Stomach (tissue), 19 donors: ENCODE data around the gene ZNF284. TPM values are rescaled to one million over a fixed set of nuclear protein-coding genes. Genes with fewer than 3 reads are reported as not detected.

Source experiments
- DNase-seq, 2 donors: peaks; one replicate each; pipeline versions ENCODE4 v3.0.0 to v3.0.0-alpha.2; 2013 to 2019
- H3K27ac ChIP-seq, 5 donors: fragments of 200-600 bp in 4 of 5; sonication (generic) in 4 of 5; one replicate each; pipeline ENCODE4 v1.5.1; 2013 to 2019; ENCODE audit warnings: mild to moderate bottlenecking in 1 of 5, moderate library complexity in 1 of 5
- H3K27me3 ChIP-seq, 3 donors: fragments of 200-600 bp; sonication (generic); one replicate each; pipeline ENCODE4 v1.5.1; 2017 to 2019; ENCODE audit warnings: mixed run types in 1 of 3
- H3K36me3 ChIP-seq, 4 donors: fragments of 200-600 bp; sonication (generic); 1 replicate in 3 of 4; 2 replicates in 1 of 4; pipeline ENCODE4 v1.5.1; 2016 to 2019
- H3K4me1 ChIP-seq, 4 donors: fragments of 200-600 bp; sonication (generic); one replicate each; pipeline ENCODE4 v1.5.1; 2016 to 2019
- H3K4me3 ChIP-seq, 4 donors: fragments of 200-600 bp; sonication (generic) in 3 of 4; one replicate each; pipeline ENCODE4 v1.5.1; 2016 to 2019; ENCODE audit warnings: mild to moderate bottlenecking in 1 of 4
- H3K9me3 ChIP-seq, 4 donors: fragments of 200-600 bp; sonication (generic); one replicate each; pipeline ENCODE4 v1.5.1; 2016 to 2019
- EP300 ChIP-seq: sonication (generic); formaldehyde crosslinking; IDR thresholded peaks from one replicate; pipeline ENCODE4 v1.6.1; 2017; ENCODE audit warnings: antibody characterized with exemption
- POLR2A ChIP-seq, 4 donors: fragments of 450-650 bp; IDR thresholded peaks; one replicate each; pipeline ENCODE4 v1.6.1; 2016; ENCODE audit warnings: antibody characterized with exemption in 4 of 4, control low read depth in 2 of 4, mild to moderate bottlenecking in 1 of 4, moderate library complexity in 1 of 4
- POLR2AphosphoS5 ChIP-seq, 3 donors: sonication (generic); formaldehyde crosslinking; IDR thresholded peaks; one replicate each; pipeline ENCODE4 v1.6.1; 2016; ENCODE audit warnings: antibody characterized with exemption in 3 of 3
- WGBS, 5 donors: extraction: QIAGEN DNeasy Blood & Tissue Kit in 3 of 5; methylation state at CpG; one replicate each; pipeline versions ENCODE4 v1.1.5 to v1.1.7; 2013 to 2018; 5-methylcytosine and 5-hydroxymethylcytosine counted together
- intact Hi-C: fragments of 100-400 bp; cut with DNase I; formaldehyde crosslinking; loops from one replicate; pipeline ENCODE4 v1.15.1; 2023; ENCODE audit warnings: low total_unique reads
- long read RNA-seq, 10 donors: transcript quantifications; one replicate each; lab custom pipeline, GENCODE V29; 2026
- polyA plus RNA-seq, 3 donors: library from polyadenylated mRNA; stranded (reverse); fragments of 200-250 nt; gene quantifications; one replicate each; pipeline ENCODE4 v1.2.3, GENCODE V29; 2013
- total RNA-seq, 5 donors: library from RNA; depleted of rRNA; stranded (reverse); fragments of >200 nt; gene quantifications; one replicate each; pipeline versions ENCODE4 v1.1.0 to v1.2.3, GENCODE V29; 2014 to 2016
- TF ChIP-seq, protein P1 (sequence below), 7 experiments: fragments of 450-650 bp in 4 of 7; fragments of 200-600 bp in 3 of 7; sonication (generic) in 3 of 7; IDR thresholded peaks; one replicate each; pipeline ENCODE4 v1.5.1; 2016 to 2019; ENCODE audit warnings: antibody characterized with exemption in 7 of 7, control low read depth in 2 of 7, mild to moderate bottlenecking in 1 of 7
- donor health status: healthy with polysubstance abuse.
- donor health status: Bipolar disorder and iron deficiency.
- donor health status: healthy.

ZNF284 gene
- total RNA-seq (1 to 10 TPM in 3 of 5 donors, under 1 TPM in 1, not detected in 1; 0.29 to 7.6 (median 3.9) TPM), polyA plus RNA-seq (under 1 TPM; 0.15 to 0.68 (median 0.37) TPM)
- long read RNA-seq, donor 1, result 0 reads
- long read RNA-seq, donor 2, result 0 reads
- long read RNA-seq, donor 3, result 0 reads
- long read RNA-seq, donor 4, result 0 reads
- long read RNA-seq, donor 5, result 0 reads
- long read RNA-seq, donor 6, result 0 reads
- long read RNA-seq, donor 7, full-length matches to known transcripts, result 2 of 2 reads
- long read RNA-seq, donor 7, partial matches to known transcripts, result 0 of 2 reads
- long read RNA-seq, donor 7, other reads (novel, unspliced or antisense), result 0 of 2 reads
- long read RNA-seq, donor 8, full-length matches to known transcripts, result 1 of 1 reads
- long read RNA-seq, donor 8, partial matches to known transcripts, result 0 of 1 reads
- long read RNA-seq, donor 8, other reads (novel, unspliced or antisense), result 0 of 1 reads
- long read RNA-seq, donor 9, result 0 reads
- long read RNA-seq, donor 10, result 0 reads

DNA sequence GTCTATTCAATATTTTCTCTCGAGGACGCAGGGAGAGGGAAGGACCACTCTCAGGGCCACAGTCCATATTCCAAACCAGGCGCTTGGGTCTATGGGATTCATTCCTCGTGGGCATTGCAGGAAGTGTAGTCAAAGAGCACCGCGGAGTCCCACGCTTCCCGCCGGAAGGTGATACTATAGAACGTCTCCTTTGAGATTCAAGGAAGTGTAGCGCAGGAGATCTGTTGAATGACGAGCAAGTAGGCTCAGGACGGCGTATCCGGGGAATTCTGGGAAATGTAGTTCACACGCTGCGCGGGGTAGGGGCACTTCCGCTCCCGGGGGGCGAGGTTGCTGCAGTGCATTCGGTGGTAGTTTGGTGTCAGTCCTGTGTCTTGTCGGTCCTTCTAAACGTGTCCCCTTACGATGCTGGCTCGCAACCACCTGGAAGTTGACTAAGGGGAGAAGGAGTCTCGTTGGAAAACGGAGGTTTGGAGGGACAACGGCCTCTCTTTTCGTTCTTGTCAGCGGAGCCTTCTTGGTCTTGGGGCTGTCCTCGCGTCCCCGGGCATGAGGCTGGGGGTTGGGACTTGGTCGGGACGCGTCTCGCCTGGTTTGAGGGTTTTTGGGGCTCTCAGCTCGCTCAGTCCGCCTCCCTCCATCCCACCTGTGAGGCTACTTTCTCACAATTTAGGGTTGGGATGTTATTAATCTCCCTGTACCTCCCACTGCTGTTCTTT is at the start of gene ZNF284:
TSS of gene ZNF284 (plus strand) at position 336 of the 719 bp plus-strand sequence. CDS start 4,231 bp downstream, outside the sequence.
- peak within 1 kb of the TSS; percentile 65 to 88 (median 72) for H3K4me3 ChIP-seq
- 1% methylated on average over 31 to 40 of the region's 40 CpGs for WGBS, 5 donors
- peaks cover 18 to 38% (median 29%) of the 10 kb centered on the region in 4 donors for H3K9me3 ChIP-seq
- H3K27me3 ChIP-seq, result no peaks in the 10 kb centered on the region
- H3K4me1 ChIP-seq, result peaks cover 9 to 21% (median 17%) of the 10 kb centered on the region in 4 donors
- peaks cover 0 to 26% (median 14%) of the 10 kb centered on the region in 4 donors for H3K36me3 ChIP-seq
- TF ChIP-seq, protein P1, sequence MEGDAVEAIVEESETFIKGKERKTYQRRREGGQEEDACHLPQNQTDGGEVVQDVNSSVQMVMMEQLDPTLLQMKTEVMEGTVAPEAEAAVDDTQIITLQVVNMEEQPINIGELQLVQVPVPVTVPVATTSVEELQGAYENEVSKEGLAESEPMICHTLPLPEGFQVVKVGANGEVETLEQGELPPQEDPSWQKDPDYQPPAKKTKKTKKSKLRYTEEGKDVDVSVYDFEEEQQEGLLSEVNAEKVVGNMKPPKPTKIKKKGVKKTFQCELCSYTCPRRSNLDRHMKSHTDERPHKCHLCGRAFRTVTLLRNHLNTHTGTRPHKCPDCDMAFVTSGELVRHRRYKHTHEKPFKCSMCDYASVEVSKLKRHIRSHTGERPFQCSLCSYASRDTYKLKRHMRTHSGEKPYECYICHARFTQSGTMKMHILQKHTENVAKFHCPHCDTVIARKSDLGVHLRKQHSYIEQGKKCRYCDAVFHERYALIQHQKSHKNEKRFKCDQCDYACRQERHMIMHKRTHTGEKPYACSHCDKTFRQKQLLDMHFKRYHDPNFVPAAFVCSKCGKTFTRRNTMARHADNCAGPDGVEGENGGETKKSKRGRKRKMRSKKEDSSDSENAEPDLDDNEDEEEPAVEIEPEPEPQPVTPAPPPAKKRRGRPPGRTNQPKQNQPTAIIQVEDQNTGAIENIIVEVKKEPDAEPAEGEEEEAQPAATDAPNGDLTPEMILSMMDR (IDR thresholded peaks at IDR 0.05), result no peak
- TF ChIP-seq POLR2AphosphoS5 (IDR thresholded peaks at IDR 0.05), result peak; percentile 63 to 79 (median 69)
- intact Hi-C loops, result no loop called here
- peak; percentile 84 to 97 for DNase-seq
- peak within 1 kb of the TSS; percentile 11 to 71 (median 64) for H3K27ac ChIP-seq

DNA sequence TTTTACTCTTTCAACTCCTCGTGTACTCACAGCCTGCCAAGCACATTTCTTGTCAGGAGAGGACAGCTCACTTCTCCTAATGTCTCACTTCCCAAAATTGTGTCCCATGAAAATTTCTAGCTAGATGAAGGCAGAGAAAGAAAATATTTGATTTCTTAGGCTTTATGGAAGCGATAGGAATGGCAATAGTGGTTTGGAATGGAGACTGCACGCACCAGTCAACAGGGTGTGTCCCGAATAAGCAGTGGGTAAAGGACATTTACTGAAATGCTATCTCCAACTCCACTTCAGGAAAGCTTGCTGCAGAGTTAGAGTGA is 47.1 kb upstream of the ZNF284 start:
- H3K4me3 ChIP-seq, result peak overlapping the region; percentile 76 to 85 (median 80)

DNA sequence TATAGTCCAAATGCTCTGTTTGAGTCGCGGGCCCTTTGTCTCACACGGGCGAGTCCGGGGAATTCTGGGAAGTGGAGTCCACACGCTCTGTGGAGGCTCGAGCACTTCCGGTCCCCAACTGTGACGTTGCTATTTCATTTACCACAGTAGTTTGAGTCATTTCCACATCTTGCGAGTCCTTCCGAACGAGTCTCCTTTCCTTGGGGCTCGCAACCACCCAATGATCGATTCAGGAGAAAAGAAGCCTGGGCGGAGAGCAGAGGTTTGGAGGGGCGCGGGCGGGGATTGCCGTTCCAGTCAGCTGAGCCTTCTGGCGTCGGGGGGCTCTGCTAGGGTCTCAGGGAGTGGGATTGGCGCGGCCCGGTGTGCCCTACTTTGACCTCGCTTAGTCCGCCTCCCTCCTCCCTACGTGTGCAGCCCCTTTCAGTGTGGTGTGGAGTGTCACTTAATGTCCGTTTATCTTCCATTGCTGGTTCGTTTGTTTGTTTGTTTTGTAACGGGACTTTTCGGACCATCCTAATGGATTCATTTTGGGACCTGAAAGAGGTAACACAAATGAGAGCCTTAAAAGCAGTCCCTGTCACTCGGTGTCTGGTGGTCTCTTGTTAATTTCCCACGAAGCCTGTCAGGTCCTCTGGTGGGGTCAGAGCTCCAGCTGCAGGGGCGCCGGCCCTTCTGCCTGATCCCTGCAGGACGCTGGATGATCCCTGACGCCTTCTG is 46.6 kb upstream of the ZNF284 start, which contains the start of gene ZNF222:
TSS of gene ZNF222 (plus strand) at position 163 of the 720 bp plus-strand sequence. CDS start at position 221, 58 bp downstream.
- Histone ChIP-seq H3K27ac (peak within 1 kb of the TSS; percentile 59 to 81 (median 68)), H3K4me3 (peak within 1 kb of the TSS; percentile 76 to 85 (median 80)), H3K27me3 (no peaks in the 10 kb centered on the region), H3K36me3 (peaks cover 30 to 39% (median 38%) of the 10 kb centered on the region in 4 donors), H3K9me3 (peaks cover 3 to 42% (median 24%) of the 10 kb centered on the region in 4 donors), H3K4me1 (peaks cover 4 to 16% (median 12%) of the 10 kb centered on the region in 4 donors)
- intact Hi-C loops, result no loop called here
- TF ChIP-seq POLR2AphosphoS5 (IDR thresholded peaks at IDR 0.05), result peak in 2 of 3 donors; percentile 19 to 61
- no peak for TF ChIP-seq POLR2A (IDR thresholded peaks at IDR 0.05)
- TF ChIP-seq, protein P1 (IDR thresholded peaks at IDR 0.05), result no peak
- whole genome bisulfite sequencing, 5 donors, result 2 to 4% (median 2%) methylated on average over 37 of the region's 37 CpGs
- peak; percentile 83 to 96 for DNase-seq

More for the DNA sequence above, 47.1 kb upstream of the ZNF284 start:
- WGBS, 5 donors, result 37 to 50% (median 41%) methylated on average over 4 of the region's 4 CpGs
- TF ChIP-seq, protein P1 (IDR thresholded peaks at IDR 0.05), result no peak
- TF ChIP-seq EP300, result no peak
- no peak for TF ChIP-seq POLR2A (IDR thresholded peaks at IDR 0.05)
- TF ChIP-seq POLR2AphosphoS5 (IDR thresholded peaks at IDR 0.05), result no peak
- peaks cover 3 to 42% (median 19%) of the 10 kb centered on the region in 4 donors for H3K9me3 ChIP-seq
- H3K4me1 ChIP-seq, result peaks cover 4 to 16% (median 12%) of the 10 kb centered on the region in 4 donors
- H3K36me3 ChIP-seq, result peaks cover 25 to 34% (median 33%) of the 10 kb centered on the region in 4 donors
- H3K27ac ChIP-seq, result peak overlapping the region in 4 of 5 donors; percentile 66 to 81 (median 70)
- no peaks in the 10 kb centered on the region for H3K27me3 ChIP-seq
- DNase-seq, result no peak
- intact Hi-C loops, result no loop called here

DNA sequence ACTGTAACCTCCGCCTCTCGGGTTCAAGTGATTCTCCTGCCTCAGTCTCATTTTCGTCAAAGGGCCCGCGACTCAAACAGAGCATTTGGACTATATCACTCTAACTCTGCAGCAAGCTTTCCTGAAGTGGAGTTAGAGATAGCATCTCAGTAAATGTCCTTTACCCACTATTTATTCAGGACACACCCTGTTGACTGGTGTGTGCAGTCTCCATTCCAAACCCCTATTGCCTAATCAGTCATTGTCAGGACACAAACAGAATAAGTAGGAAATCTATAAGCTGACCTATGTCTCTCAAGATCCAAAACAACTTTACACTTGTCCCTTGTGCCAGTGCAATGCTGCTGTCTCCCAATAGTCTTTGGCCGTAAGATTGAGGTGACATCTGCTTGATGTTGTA is 45.3 kb upstream of the ZNF284 start:
- intact Hi-C loops, result no loop called here
- no peak for DNase-seq
- no peaks in the 10 kb centered on the region for H3K27me3 ChIP-seq
- H3K4me1 ChIP-seq, result peaks cover 4 to 16% (median 12%) of the 10 kb centered on the region in 4 donors
- H3K4me3 ChIP-seq, result no peak overlapping the region
- WGBS, 5 donors, result 94 to 98% (median 97%) methylated on average over 6 of the region's 6 CpGs
- no peak for TF ChIP-seq EP300
- no peak for TF ChIP-seq POLR2AphosphoS5 (IDR thresholded peaks at IDR 0.05)
- TF ChIP-seq, protein P1 (IDR thresholded peaks at IDR 0.05), result no peak
- TF ChIP-seq POLR2A (IDR thresholded peaks at IDR 0.05), result no peak
- no peak overlapping the region for H3K27ac ChIP-seq
- H3K36me3 ChIP-seq, result peaks cover 43 to 51% (median 51%) of the 10 kb centered on the region in 4 donors
- peaks cover 11 to 51% (median 36%) of the 10 kb centered on the region in 4 donors for H3K9me3 ChIP-seq
